ENCODE results near the gene USP7.

Gene USP7

GRCh38 chr16:8888951-8889892 is 74.5 kb downstream of the USP7 start:
- ChIA-PET POLR2A (interaction anchor here (1.2 kb wide), 1 partner anchor 271 kb away, joined by 3 read pairs; no protein-coding TSS in a partner anchor), CTCF (interaction anchor here (0.8 kb wide), 1 partner anchor 119 kb away, joined by 3 read pairs; no protein-coding TSS in a partner anchor)
- no peak for DNase-seq (ENCODE audit: extremely low spot score)

GRCh38 chr16:8887952-8888560 is 75.7 kb downstream of the USP7 start:
- ChIA-PET POLR2A (no interaction called here), CTCF (no interaction called here)
- no peak for DNase-seq (ENCODE audit: extremely low spot score)
- TF ChIP-seq TARDBP (IDR thresholded peaks at IDR 0.05) (no peak), FOXK2 (IDR thresholded peaks at IDR 0.05) (no peak), NFRKB (IDR thresholded peaks at IDR 0.05) (no peak), CTBP1 (IDR thresholded peaks at IDR 0.05; ENCODE audit: borderline replicate concordance) (no peak), LEF1 (IDR thresholded peaks at IDR 0.05; ENCODE audit: borderline replicate concordance) (no peak), ZNF384 (IDR thresholded peaks at IDR 0.05) (no peak), HDGF (IDR thresholded peaks at IDR 0.05; ENCODE audit: borderline replicate concordance) (no peak), SP1 (IDR thresholded peaks at IDR 0.05) (no peak), ARNT (IDR thresholded peaks at IDR 0.05) (no peak), PKNOX1 (IDR thresholded peaks at IDR 0.05) (no peak)

More at GRCh38 chr16:8888951-8889892, 74.5 kb downstream of the USP7 start:
- TF ChIP-seq PKNOX1 (IDR thresholded peaks at IDR 0.05) (no peak), TARDBP (IDR thresholded peaks at IDR 0.05) (no peak), SP1 (IDR thresholded peaks at IDR 0.05) (no peak), SUZ12 (IDR thresholded peaks at IDR 0.05) (no peak), ARNT (IDR thresholded peaks at IDR 0.05) (no peak), FOXM1 (IDR thresholded peaks at IDR 0.05; ENCODE audit: borderline replicate concordance) (no peak), FOXK2 (IDR thresholded peaks at IDR 0.05) (no peak), NFRKB (IDR thresholded peaks at IDR 0.05) (no peak), FOXA1 (IDR thresholded peaks at IDR 0.05) (no peak), LEF1 (IDR thresholded peaks at IDR 0.05; ENCODE audit: borderline replicate concordance) (no peak), ELF4 (IDR thresholded peaks at IDR 0.05) (no peak), HDGF (IDR thresholded peaks at IDR 0.05; ENCODE audit: borderline replicate concordance) (no peak), CTBP1 (IDR thresholded peaks at IDR 0.05; ENCODE audit: borderline replicate concordance) (no peak), ZNF384 (IDR thresholded peaks at IDR 0.05) (no peak), L3MBTL2 (conservative IDR thresholded peaks at IDR 0.05) (no peak), BHLHE40 (IDR thresholded peaks at IDR 0.05; ENCODE audit: borderline replicate concordance) (no peak)

- POLR2A ChIA-PET: no interaction called here
Measured at GRCh38 chr16:8887431-8887765, 76.3 kb downstream of the USP7 start.

GRCh38 chr16:8886593-8887430 is 76.9 kb downstream of the USP7 start:
- no peak for DNase-seq (ENCODE audit: extremely low spot score)
- ChIA-PET POLR2A (interaction anchor here (1.2 kb wide), 1 partner anchor 18 kb away, joined by 4 read pairs; the partner anchor contains the start of gene CARHSP1), CTCF (no interaction called here)
- TF ChIP-seq SP1 (IDR thresholded peaks at IDR 0.05) (no peak), BHLHE40 (IDR thresholded peaks at IDR 0.05; ENCODE audit: borderline replicate concordance) (no peak), ZNF384 (IDR thresholded peaks at IDR 0.05) (no peak), FOXK2 (IDR thresholded peaks at IDR 0.05) (no peak), PKNOX1 (IDR thresholded peaks at IDR 0.05) (no peak), ARNT (IDR thresholded peaks at IDR 0.05) (no peak), L3MBTL2 (conservative IDR thresholded peaks at IDR 0.05) (no peak), FOXA1 (IDR thresholded peaks at IDR 0.05) (no peak), FOXM1 (IDR thresholded peaks at IDR 0.05; ENCODE audit: borderline replicate concordance) (no peak), LEF1 (IDR thresholded peaks at IDR 0.05; ENCODE audit: borderline replicate concordance) (no peak), NFRKB (IDR thresholded peaks at IDR 0.05) (no peak), ELF4 (IDR thresholded peaks at IDR 0.05) (no peak), HDGF (IDR thresholded peaks at IDR 0.05; ENCODE audit: borderline replicate concordance) (no peak), SUZ12 (IDR thresholded peaks at IDR 0.05) (no peak), CTBP1 (IDR thresholded peaks at IDR 0.05; ENCODE audit: borderline replicate concordance) (no peak), TARDBP (IDR thresholded peaks at IDR 0.05) (no peak)

More at GRCh38 chr16:8887431-8887765, 76.3 kb downstream of the USP7 start:
- TF ChIP-seq ZNF384 (IDR thresholded peaks at IDR 0.05) (no peak), CTBP1 (IDR thresholded peaks at IDR 0.05; ENCODE audit: borderline replicate concordance) (no peak), ARNT (IDR thresholded peaks at IDR 0.05) (no peak), BHLHE40 (IDR thresholded peaks at IDR 0.05; ENCODE audit: borderline replicate concordance) (no peak), SP1 (IDR thresholded peaks at IDR 0.05) (no peak), FOXM1 (IDR thresholded peaks at IDR 0.05; ENCODE audit: borderline replicate concordance) (no peak), TARDBP (IDR thresholded peaks at IDR 0.05) (no peak), NFRKB (IDR thresholded peaks at IDR 0.05) (no peak), L3MBTL2 (conservative IDR thresholded peaks at IDR 0.05) (no peak)
- DNase-seq (ENCODE audit: extremely low spot score): no peak
- CTCF ChIA-PET: no interaction called here

All from HEK293T (cell line).